ENCODE data around the gene NEDD1.

The NEDD1 gene, protein sequence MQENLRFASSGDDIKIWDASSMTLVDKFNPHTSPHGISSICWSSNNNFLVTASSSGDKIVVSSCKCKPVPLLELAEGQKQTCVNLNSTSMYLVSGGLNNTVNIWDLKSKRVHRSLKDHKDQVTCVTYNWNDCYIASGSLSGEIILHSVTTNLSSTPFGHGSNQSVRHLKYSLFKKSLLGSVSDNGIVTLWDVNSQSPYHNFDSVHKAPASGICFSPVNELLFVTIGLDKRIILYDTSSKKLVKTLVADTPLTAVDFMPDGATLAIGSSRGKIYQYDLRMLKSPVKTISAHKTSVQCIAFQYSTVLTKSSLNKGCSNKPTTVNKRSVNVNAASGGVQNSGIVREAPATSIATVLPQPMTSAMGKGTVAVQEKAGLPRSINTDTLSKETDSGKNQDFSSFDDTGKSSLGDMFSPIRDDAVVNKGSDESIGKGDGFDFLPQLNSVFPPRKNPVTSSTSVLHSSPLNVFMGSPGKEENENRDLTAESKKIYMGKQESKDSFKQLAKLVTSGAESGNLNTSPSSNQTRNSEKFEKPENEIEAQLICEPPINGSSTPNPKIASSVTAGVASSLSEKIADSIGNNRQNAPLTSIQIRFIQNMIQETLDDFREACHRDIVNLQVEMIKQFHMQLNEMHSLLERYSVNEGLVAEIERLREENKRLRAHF

DNA sequence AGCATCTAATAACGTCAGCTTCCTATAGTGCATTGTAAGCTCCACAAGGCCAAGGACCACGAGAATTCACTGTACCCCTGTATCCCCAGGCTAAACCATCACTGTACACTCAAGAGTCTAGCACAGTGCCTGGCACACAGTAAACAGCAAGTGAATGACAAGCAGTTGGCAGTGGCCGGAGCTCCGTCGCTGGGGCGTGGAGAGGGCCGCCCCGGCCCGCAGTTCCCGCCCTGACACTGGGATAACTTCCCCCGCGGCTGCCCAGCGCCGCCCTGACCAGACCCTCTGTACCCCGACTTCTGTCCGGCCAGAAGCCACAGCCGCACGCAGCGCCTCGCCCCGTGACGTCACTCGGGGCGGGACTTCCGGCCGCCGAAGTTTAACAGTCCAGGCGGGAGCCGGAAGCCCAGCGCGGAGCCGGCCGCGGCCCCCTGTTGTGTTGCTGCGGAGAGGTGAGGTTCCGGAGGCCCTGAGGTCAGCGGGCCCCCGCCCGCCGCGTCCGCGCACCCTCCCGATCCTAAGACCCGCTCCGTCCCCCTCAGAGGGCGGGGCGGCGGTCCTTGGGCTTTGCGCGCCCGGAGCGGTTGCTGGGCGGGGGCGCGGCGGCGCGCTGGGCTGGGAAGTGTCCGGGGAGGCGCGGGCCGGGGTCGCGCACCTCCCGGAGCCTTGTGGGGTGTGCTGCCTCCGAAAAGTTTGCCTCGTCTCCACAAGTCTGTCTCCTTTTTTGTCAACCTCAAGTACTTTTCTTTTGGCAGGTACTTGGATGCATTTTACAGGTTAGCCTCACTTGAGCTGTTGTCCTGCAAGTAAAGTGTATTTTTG, at the start of gene NEDD1:
NEDD1 (plus strand) TSS at position 409 of the 822 bp plus-strand sequence. CDS start 2,503 bp downstream, outside the sequence.
- peak; percentile 76 for DNase-seq (ENCODE audit: low read depth)

DNA sequence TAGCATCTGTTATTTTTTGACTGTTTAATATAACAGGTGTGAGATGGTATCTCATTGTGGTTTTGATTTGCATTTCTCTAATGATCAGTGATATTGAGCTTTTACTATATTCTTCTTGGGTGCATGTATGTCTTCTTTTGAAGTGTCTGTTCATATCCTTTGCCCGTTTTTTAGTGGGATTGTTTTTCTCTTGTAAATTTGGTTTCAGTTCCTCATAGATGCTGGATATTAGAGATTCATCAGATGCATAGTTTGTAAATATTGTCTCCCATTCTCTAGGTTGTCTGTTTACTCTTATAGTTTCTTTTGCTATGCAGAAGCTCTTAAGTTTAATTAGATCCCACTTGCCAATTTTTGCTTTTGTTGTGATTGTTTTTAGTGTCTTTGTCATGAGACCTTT, 48.9 kb upstream of the NEDD1 start:
- no peak for DNase-seq (ENCODE audit: low read depth)

DNA sequence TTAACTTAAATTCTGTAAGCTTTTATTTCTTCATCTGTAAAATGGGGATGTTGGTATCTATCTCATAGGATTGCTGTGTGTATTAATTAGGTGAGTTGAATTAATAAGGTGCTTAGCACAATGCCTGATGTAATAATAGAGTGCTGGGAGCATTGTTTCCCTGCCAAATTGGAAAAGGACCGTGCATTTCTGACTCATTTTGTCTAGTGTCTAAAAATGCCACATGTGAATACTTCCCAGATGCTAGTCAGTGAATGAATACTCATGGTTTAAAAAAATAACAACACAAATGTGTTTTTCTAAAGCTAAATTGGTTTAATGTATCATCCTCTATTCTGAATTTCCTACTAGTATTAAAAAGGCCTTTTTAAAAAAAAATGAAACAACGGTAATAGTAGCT, 45.4 kb upstream of the NEDD1 start:
- DNase-seq (ENCODE audit: low read depth) = no peak

DNA sequence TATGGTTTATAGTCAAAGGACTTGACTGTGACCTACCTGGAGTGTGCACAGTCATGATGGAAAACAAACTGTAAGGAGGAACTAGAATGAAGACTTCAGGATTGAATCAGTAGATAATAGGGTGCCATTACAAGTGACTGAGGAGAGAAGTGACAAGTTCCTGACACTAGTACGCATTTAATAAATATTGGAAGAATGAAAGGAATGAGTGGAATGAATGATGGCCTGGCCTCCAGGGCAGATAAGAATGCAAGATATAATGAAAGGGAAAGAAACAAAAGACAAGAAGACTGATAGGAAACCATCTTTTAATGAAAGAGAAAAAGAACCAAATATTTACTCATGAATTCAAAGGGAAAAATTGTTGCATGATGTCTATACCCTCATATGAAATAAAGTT, 44.7 kb upstream of the NEDD1 start:
- DNase-seq (ENCODE audit: low read depth) = no peak

DNA sequence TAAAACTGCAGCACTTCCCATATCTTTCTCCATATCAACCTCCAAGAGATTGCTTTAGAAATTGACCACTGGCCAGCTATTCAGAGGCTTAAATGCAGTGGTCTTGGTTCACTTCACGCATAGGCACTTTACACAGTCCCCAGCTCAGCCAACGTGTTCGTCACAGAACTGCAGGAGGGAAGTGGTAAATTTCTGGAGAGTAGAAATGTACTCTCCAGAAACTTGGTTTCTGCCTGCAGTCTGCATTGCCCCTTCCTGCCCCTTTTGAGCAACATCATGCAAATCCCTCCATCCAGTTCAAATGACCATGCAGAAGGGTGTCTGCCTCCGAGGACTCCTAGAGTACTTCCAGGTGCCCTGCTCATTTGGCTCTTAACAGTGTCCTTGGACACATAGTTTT, 42.7 kb upstream of the NEDD1 start:
- no peak for DNase-seq (ENCODE audit: low read depth)

DNA sequence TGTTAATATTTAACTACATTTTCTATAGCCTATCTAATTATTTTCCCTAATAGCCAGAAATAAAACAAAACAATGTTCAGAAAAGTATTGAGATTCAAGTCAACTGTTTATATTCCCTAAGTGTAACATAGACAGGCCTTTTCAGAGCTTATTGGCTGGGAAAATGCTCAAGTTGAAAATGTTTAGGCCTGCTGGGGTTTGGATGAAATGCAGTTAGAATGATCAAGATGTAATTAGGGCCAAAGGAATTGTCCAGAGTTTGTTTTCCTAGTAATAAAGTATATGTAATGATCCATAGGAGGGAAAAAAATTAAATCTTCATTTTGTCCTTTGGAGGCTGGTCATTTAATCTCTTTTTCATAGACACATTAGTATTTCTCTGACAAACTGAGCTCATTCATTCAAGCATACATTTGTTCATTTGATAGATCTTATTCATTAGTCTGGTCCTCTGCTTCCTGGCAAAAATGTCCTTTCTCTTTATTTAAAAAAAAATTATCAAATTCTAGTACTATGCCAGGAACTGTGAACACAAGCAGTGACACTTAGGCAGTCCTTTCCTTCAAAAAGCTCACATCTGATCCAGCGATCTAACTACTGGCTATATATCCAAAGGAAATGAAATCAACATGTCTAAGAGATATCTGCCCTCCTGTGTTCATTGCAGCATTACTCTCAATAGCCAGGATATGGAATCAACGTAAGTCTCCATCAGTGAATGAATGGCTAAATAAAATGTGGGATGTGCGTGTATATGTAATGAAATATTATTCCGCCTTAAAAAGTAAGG, 40.1 kb upstream of the NEDD1 start:
- DNase-seq (ENCODE audit: low read depth) = no peak

DNA sequence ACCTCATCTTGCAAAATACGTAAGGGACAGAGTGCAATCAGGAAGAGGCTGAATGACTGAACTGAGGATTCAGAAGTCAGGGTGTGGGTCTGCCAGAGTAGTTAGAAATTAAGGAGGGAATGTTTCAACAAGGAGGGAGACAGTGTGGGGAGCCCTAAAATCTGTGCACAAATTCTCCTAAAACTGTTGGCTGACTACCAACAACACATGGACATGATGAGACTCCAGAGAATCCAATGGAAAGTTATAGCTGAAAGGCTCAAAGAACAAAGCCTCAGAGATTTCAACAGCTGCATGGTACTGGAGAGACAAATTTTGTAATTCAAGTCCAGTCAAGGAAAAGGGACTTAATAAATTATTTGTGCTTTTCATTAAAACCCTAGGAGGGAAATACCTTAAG, 36.1 kb upstream of the NEDD1 start:
- DNase-seq (ENCODE audit: low read depth) = no peak

DNA sequence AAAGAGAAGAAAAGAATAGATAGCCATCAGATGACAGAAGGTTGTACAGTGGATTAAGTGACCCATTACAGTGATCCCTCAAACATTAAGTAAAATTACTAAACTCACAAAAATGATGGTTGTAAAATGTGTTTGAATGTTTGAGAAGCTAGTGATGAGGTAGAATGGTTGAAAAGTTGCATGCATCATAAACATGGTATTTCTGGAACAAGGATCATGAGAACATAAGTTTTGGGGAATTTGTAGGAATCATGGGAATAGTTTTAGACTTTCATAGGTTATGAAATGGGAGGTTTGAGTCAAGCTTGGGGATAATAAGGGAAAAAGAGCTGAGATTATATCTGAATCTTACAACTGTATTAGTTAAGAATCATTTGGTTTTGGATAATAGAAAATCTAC, 34.1 kb upstream of the NEDD1 start:
- no peak for DNase-seq (ENCODE audit: low read depth)

DNA sequence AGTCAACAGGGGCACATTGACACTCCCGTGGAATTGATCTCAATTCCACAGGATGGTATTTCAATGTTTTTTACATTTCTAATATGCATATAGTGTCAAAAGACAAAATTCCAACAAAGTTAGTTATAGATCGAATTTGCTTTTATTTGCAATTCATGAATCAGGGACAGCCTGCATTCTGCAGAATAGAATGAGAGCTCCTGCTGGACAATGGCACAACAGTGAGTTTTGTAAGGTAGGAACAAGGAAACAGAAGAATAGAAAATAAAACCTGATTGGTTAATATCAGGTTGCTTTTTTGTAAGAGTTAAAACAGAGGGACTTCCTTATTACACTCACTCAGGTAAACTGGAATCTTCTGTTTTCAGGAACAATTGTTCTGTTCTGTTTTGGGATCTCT, 32.8 kb upstream of the NEDD1 start:
- DNase-seq (ENCODE audit: low read depth) = no peak

DNA sequence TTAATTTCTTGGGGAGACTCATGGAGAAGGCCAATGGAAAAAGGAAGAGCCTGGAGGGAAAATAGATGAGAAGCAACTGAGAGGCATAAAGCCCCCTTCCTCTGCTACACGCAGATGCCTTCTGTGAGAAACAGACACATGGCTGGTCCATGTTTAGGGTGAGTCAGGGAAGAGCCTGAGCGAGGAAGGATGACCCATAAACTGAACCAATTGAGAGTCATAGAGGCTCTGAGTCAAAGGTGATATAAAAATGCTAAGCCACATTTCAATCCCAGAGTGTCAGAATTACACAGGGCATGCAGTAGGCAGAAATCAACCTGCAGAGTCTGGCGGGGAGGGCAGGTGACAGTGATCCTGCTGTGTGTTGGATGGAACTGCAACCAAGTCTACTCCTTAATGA, 30.1 kb upstream of the NEDD1 start:
- no peak for DNase-seq (ENCODE audit: low read depth)

DNA sequence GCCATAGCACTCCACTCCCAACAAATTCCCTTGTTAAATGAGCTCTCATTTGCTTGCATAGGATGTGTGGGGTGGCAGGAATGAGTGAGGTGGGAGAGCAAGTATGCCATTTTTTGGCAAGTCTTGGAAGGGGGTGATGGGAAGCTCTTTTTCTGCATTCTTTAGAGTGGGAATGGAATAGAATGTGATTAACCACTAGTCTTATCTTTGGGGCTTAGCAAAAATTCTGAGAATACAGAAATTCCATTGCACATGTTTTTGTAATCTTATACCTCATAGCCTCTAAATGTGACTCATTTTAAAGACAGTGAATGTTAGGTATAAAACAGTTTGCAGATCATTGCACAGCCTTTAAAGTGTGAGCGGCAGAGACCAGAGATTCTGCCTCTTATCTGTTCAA, 28.4 kb upstream of the NEDD1 start:
- no peak for DNase-seq (ENCODE audit: low read depth)

DNA sequence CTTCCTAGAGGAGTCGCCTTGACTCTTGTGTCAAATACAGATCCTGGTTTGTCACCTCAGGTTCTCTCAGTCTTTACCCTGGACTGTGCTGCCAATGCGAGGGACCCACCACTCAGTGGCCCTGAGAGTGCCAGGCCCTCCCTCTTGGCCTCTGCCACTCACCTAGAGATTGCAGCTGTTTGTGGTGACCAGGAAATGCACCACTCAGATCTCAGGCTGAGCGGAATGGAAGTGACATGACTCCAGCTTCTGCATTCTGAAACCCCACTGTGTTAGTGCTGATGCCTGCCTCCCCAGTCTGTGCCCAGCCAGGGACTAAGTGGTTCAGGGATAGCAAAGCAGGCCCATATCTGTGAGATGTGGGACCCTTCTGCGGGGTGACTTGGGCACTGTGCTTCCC, 27.8 kb upstream of the NEDD1 start:
- no peak for DNase-seq (ENCODE audit: low read depth)

DNA sequence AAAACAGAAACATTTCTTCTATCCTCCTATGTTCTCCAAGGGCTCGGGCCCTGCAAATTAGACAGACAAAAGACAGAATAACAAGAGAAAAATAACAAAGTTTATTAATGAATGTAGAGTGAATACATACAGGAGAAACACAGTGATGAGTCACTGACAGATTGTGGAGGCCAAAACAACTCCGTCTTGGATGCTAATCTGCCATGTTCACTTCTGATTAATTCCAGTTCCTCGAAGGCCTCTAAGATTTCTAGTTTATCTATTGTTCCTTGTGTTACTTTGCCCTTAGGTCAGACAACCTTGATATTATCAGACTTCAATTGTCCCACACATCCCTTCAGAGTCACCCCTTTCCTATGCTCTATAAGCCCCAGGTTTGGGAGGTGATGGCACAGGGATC, 26.8 kb upstream of the NEDD1 start:
- DNase-seq (ENCODE audit: low read depth) = no peak

DNA sequence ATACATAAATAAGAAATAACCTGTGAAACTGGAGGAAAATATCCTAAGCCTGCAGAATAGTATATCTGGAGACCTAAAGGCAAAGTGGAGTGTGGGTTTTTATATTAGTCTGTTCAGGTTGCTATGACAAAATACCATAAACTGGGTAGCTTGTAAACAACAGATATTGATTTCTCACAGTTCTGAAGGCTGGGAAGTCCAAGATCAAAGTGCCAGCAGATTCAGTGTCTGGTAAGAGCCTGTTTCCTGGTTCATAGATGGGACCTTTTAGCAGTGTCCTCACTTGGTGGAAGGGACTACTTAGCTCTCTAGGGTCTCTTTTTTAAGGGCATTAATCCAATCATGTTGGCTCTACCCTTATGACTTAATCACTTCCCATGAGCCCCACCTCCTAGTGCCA, 25.4 kb upstream of the NEDD1 start:
- DNase-seq (ENCODE audit: low read depth) = no peak

DNA sequence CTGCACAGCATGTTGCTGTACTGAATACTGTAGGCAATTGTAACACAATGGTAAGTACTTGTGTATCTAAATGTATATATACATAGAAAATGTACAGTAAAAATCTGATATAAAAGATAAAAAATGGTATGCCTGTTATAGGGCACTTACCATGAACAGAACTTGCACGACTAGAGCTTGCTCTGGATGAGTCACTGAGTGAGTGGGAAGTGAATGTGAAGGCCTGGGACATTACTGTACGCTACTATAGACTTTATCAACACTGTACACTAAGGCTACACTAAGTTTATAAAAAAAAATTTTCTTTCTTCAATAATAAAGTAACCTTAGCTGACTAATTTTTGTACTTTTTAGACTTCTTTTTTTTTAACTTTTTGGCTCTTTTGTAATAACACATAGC, 24.2 kb upstream of the NEDD1 start:
- no peak for DNase-seq (ENCODE audit: low read depth)

DNA sequence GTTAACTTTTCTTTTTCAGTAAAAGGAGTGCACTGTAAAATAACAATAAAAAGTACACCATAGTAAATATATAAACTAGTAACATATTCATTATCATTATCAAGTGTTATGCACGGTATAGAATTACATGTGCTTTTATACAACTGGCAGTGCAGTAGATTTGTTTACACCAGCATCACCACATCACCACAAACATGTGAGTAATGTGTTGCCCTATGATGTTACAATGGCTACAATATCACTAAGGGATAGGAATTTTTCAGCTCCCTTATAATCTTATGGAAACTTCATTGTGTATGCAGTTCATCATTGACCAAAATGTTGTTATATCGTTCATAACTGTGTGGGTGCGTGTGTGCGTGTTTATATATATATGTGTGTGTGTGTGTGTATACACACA, 23.5 kb upstream of the NEDD1 start:
- no peak for DNase-seq (ENCODE audit: low read depth)

DNA sequence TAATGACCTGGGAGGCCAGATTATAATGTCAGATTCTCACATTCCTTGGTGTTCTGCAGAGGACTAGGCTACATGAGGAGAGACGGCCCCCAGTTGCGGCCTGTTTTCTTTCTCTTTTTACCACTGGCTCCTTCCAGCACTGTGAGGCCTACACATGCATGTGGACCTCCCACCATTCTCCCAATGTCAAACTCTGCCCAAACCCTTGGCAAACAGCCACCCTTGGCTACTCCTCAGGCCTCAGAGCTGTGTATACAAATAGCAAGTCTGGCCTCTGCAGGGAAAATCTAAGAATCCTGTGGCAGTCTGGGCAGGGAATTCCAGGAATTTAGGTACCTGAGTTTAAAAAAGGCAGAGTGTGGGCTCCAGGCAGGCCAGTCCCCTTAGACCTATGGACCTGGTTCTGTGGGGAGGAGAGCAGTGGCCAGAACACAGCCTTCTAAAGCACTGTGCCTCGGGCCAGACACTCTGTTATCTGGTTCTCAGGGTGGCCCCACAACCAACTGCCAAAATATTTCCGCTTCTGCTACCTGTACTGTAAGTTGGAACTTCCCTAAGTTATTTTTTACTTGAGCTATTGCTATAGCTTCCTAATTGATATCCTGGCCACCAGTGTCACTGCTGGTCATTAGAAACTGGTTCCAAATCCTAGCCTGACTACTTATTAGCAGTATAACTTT, 19.9 kb upstream of the NEDD1 start:
- no peak for DNase-seq (ENCODE audit: low read depth)

DNA sequence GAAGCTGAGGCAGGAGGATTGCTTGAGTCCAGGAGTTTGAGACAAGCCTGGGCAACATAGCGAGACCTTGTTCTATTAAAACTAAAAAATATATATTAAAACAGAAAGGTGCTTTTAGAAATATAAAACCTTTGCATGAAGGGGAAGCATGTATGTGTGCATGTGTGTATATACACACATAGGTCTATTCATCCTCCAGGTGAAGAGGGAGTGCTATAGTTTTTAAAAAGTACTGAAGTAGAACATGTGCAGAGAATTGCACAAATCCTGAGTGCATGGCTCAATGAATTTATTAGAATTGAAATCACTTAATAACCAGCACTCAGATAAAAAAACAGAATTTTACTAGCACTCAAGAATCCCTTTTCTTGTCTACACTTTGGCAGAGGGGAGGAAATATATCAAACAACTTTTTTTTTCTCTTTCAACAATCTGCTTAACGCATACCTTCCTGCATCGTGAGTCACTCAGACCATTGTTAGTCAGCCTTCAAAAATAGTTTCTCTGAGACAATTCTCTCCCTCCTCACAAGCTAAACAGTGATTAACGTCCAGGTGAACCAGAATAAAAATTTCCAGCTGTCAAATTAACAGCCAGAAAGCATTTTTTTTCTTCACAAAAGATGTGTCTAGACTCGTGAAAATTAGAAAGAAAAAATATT, 17.7 kb upstream of the NEDD1 start:
- no peak for DNase-seq (ENCODE audit: low read depth)

DNA sequence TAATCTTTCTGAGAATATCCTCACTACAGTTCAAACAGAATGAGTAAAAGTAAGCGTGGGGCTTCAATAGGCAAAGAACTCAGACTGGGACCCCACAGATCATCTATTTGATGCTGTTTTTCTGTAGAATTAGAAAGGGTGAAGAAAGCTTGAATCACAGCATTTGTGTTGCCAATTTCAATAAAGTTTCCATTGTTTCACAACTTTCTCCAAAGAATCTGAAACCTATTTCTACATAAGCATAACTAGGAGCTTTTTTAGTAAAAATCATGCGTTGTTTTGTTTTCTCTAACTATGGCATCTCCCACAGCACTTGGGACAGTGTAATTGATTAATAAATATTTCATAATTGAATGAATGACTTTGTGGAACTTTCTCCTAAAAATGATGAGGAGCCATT, 16.7 kb upstream of the NEDD1 start:
- DNase-seq (ENCODE audit: low read depth) = no peak

DNA sequence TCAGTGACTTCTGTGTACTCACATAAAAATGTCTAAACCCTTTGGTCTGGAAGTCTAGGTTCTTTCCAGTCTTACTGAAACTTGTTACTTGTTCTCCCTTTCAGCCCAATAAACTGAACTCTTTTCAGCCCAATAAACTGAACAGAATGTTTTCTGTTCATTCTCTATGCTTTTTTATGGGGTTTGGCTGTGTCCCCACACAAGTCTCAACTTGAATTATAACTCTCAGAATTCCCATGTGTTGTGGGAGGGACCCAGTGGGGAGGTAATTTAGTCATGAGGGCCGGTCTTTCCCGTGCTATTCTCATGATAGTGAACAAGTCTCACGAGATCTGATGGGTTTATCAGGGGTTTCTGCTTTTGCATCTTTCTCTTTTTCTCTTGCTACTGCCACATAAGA, 15.0 kb upstream of the NEDD1 start:
- DNase-seq (ENCODE audit: low read depth) = no peak

DNA sequence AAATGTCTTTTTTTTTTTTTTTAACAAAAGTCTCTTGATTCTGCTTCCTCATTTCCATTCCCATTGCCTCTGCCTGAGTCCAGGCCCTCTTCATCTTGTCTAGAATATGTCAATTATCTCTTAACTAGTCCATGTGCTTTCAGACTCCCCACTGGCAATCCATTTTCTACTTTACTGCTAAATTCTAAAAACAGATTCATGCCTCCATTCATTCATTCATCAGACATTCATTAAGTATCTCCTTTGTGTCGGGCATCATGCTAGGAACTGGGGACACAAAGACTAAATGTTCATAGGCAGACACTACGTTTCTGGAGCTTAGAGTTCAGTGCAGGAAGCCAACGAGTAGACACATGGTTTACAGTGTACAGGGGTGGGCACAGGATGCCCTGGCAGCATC, 9.6 kb upstream of the NEDD1 start:
- DNase-seq (ENCODE audit: low read depth) = no peak
